ENCODE data around the gene SLC4A5. TPM values are rescaled to one million over a fixed set of nuclear protein-coding genes. Genes with fewer than 3 reads are reported as not detected.

The SLC4A5 gene
- total RNA-seq, 2 donors from 2014 or later = 6.2 to 65.9 TPM

GRCh38 chr2:74381751-74382150 is 38.5 kb upstream of the SLC4A5 start:
- no peak for TF ChIP-seq POLR2A (IDR thresholded peaks at IDR 0.05)
- no peak for TF ChIP-seq POLR2AphosphoS5 (IDR thresholded peaks at IDR 0.05)
- TF ChIP-seq CTCF (IDR thresholded peaks at IDR 0.05) = no peak

GRCh38 chr2:74379851-74380789 is 36.9 kb upstream of the SLC4A5 start, which contains the start of gene DCTN1:
TSS of gene DCTN1 (minus strand) at chr2:74380311. CDS start at chr2:74380037, 274 bp downstream.
- no peaks in the 10 kb centered on the region for H3K27me3 ChIP-seq (replicated peaks; ENCODE audit: insufficient read depth)
- H3K9me3 ChIP-seq = no peaks in the 10 kb centered on the region
- TF ChIP-seq POLR2AphosphoS5 (IDR thresholded peaks at IDR 0.05) (peak; percentile 53), CTCF (IDR thresholded peaks at IDR 0.05) (no peak), POLR2A (IDR thresholded peaks at IDR 0.05) (no peak)
- peak; percentile 43 for DNase-seq (ENCODE audit: low spot score)
- H3K27ac ChIP-seq = peak within 1 kb of the TSS in 1 of 2 donors; percentile 8
- H3K36me3 ChIP-seq = no peaks in the 10 kb centered on the region
- intact Hi-C loops (cut with DNase I) = no loop called here
- H3K4me3 ChIP-seq = peak within 1 kb of the TSS; percentile 18 to 23
- 17% methylated on average over 13 of the region's 14 CpGs for WGBS
- H3K4me1 ChIP-seq (replicated peaks) = peaks cover 17% of the 10 kb centered on the region

More at GRCh38 chr2:74381751-74382150, 38.5 kb upstream of the SLC4A5 start:
- Histone ChIP-seq H3K9me3 (no peaks in the 10 kb centered on the region), H3K27ac (no peak overlapping the region), H3K36me3 (no peaks in the 10 kb centered on the region), H3K27me3 (replicated peaks; ENCODE audit: insufficient read depth) (no peaks in the 10 kb centered on the region), H3K4me3 (no peak overlapping the region), H3K4me1 (replicated peaks) (peaks cover 17% of the 10 kb centered on the region)
- intact Hi-C loops (cut with DNase I) = no loop called here
- no peak for DNase-seq (ENCODE audit: low spot score)
- WGBS = 83% methylated on average over 3 of the region's 3 CpGs

- H3K27me3 ChIP-seq (replicated peaks; ENCODE audit: insufficient read depth) = no peaks in the 10 kb centered on the region
- H3K27ac ChIP-seq = no peak overlapping the region
- TF ChIP-seq CTCF (IDR thresholded peaks at IDR 0.05) = no peak
- TF ChIP-seq POLR2AphosphoS5 (IDR thresholded peaks at IDR 0.05) = no peak
- TF ChIP-seq POLR2A (IDR thresholded peaks at IDR 0.05) = no peak
- H3K36me3 ChIP-seq = no peaks in the 10 kb centered on the region
- WGBS = 89% methylated on average over 10 of the region's 10 CpGs
- no peaks in the 10 kb centered on the region for H3K9me3 ChIP-seq
- H3K4me1 ChIP-seq (replicated peaks) = peaks cover 9% of the 10 kb centered on the region
- intact Hi-C loops (cut with DNase I) = no loop called here
- no peak for DNase-seq (ENCODE audit: low spot score)
- H3K4me3 ChIP-seq = no peak overlapping the region
Observed at GRCh38 chr2:74378007-74378406, 34.8 kb upstream of the SLC4A5 start.

- peaks cover 0 to 7% of the 10 kb centered on the region in 2 donors for H3K36me3 ChIP-seq
- H3K27me3 ChIP-seq (replicated peaks; ENCODE audit: insufficient read depth) = no peaks in the 10 kb centered on the region
- no peaks in the 10 kb centered on the region for H3K9me3 ChIP-seq
- H3K4me3 ChIP-seq = no peak overlapping the region
- peaks cover 9% of the 10 kb centered on the region for H3K4me1 ChIP-seq (replicated peaks)
- TF ChIP-seq CTCF (IDR thresholded peaks at IDR 0.05) (no peak), POLR2AphosphoS5 (IDR thresholded peaks at IDR 0.05) (no peak), POLR2A (IDR thresholded peaks at IDR 0.05) (no peak)
- no peak for DNase-seq (ENCODE audit: low spot score)
- WGBS = 73% methylated on average over 2 of the region's 2 CpGs
- intact Hi-C loops (cut with DNase I) = no loop called here
- H3K27ac ChIP-seq = no peak overlapping the region
Observed at GRCh38 chr2:74375838-74376237, 32.6 kb upstream of the SLC4A5 start.

Data from prostate gland (tissue), 2 donors.